Mucosa of descending colon (tissue), 3 donors: ENCODE measurements around the gene INPP5A. TPM values are rescaled to one million over a fixed set of nuclear protein-coding genes. Genes with fewer than 3 reads are reported as not detected.
A peak's percentile ranks its signal among the peaks of the same experiment; 100 is the strongest.

Experiments used
- ATAC-seq: fragments of 200-7000 bp; cut with Tn5 transposase; one replicate; pipeline ENCODE4 v1.9.1; 2020; ENCODE audit warnings: mild to moderate bottlenecking, moderate library complexity
- DNase-seq, 3 donors: peaks; one replicate each; pipeline ENCODE4 v3.0.0-alpha.2; 2020
- H3K36me3 ChIP-seq: fragments of 200-600 bp; one replicate; pipeline ENCODE4 v1.8.0; 2021; ENCODE audit warnings: low read depth, mild to moderate bottlenecking
- H3K4me1 ChIP-seq: fragments of 200-600 bp; one replicate; pipeline ENCODE4 v1.8.0; 2021; ENCODE audit warnings: low read depth, mild to moderate bottlenecking
- H3K4me3 ChIP-seq: fragments of 200-600 bp; one replicate; pipeline ENCODE4 v1.8.0; 2021; ENCODE audit warnings: mild to moderate bottlenecking
- H3K9me3 ChIP-seq: fragments of 200-600 bp; one replicate; pipeline ENCODE4 v1.8.0; 2021; ENCODE audit warnings: mild to moderate bottlenecking
- CTCF ChIP-seq: fragments of 200-600 bp; IDR thresholded peaks from one replicate; pipeline ENCODE4 v1.8.0; 2022; ENCODE audit warnings: antibody characterized with exemption, mild to moderate bottlenecking
- intact Hi-C, 2 donors: fragments of 100-400 bp; cut with DNase I in 1 of 2; cut with micrococcal nuclease in 1 of 2; formaldehyde crosslinking; loops; one replicate each; pipeline versions ENCODE4 v1.11.0 to v1.11.1; 2022; cut with DNase I, micrococcal nuclease
- total RNA-seq, 3 donors: library from RNA; stranded (reverse); fragmentation: NEBNext Ultra II Directional in 2 of 3; extraction: Animal tissue kit (Norgen Biotek cat#: 25700) in 2 of 3; gene quantifications; one replicate each; pipeline versions ENCODE4 v1.2.1 to v1.2.4, GENCODE V29; 2021 to 2023
- donor health status: DM: no; HTN: no; CAD: no; lungs with moderate emphysema.
- donor health status: DM: no; HTN: no; CAD: no.
- donor health status: DM: no; HTN: yes; CAD: no.

Gene INPP5A
- total RNA-seq, 3 donors from 2014 or later = 31.7 to 92.8 (median 32.0) TPM

- ATAC-seq = no peak
Observed at GRCh38 chr10:132511121-132512051, 26.2 kb upstream of the INPP5A start.

GRCh38 chr10:132512052-132512442, 25.5 kb upstream of the INPP5A start:
- DNase-seq = no peak
- intact Hi-C loops = no loop called here
- no peak for ATAC-seq
- Histone ChIP-seq H3K4me3 (no peak overlapping the region), H3K9me3 (peaks cover 3% of the 10 kb centered on the region), H3K4me1 (peaks cover 3% of the 10 kb centered on the region), H3K36me3 (no peaks in the 10 kb centered on the region)
- TF ChIP-seq CTCF = no peak

More at GRCh38 chr10:132511121-132512051, 26.2 kb upstream of the INPP5A start:
- no peak for DNase-seq
- no peak for TF ChIP-seq CTCF
- no peak overlapping the region for H3K4me3 ChIP-seq
- peaks cover 3% of the 10 kb centered on the region for H3K9me3 ChIP-seq
- no peaks in the 10 kb centered on the region for H3K4me1 ChIP-seq
- H3K36me3 ChIP-seq = no peaks in the 10 kb centered on the region
- intact Hi-C loops = no loop called here

GRCh38 chr10:132512693-132513345, 24.8 kb upstream of the INPP5A start:
- TF ChIP-seq CTCF = no peak
- intact Hi-C loops = no loop called here
- H3K36me3 ChIP-seq = no peaks in the 10 kb centered on the region
- no peak overlapping the region for H3K4me3 ChIP-seq
- H3K4me1 ChIP-seq = peaks cover 10% of the 10 kb centered on the region
- H3K9me3 ChIP-seq = peaks cover 3% of the 10 kb centered on the region
- ATAC-seq (no peak), DNase-seq (no peak)

- Histone ChIP-seq H3K36me3 (no peaks in the 10 kb centered on the region), H3K4me3 (no peak overlapping the region), H3K4me1 (peaks cover 22% of the 10 kb centered on the region), H3K9me3 (peaks cover 3% of the 10 kb centered on the region)
- no peak for ATAC-seq
- peak in 1 of 3 donors; percentile 40 for DNase-seq
- TF ChIP-seq CTCF = no peak
- intact Hi-C loops = no loop called here
Observed at GRCh38 chr10:132514821-132515520, 22.6 kb upstream of the INPP5A start.

GRCh38 chr10:132515811-132516726, 21.5 kb upstream of the INPP5A start:
- peaks cover 3% of the 10 kb centered on the region for H3K9me3 ChIP-seq
- ATAC-seq (no peak), DNase-seq (peak in 1 of 3 donors; percentile 45)
- peaks cover 27% of the 10 kb centered on the region for H3K4me1 ChIP-seq
- TF ChIP-seq CTCF = no peak
- H3K4me3 ChIP-seq = no peak overlapping the region
- no peaks in the 10 kb centered on the region for H3K36me3 ChIP-seq
- intact Hi-C loops = no loop called here
